K562 (cell line): ENCODE measurements around the gene DENND6B. TPM values are rescaled to one million over a fixed set of nuclear protein-coding genes. Genes with fewer than 3 reads are reported as not detected.

Experiments
- ATF6 ChIP-seq: sonication (generic); formaldehyde crosslinking; IDR thresholded peaks from 2 replicates; pipeline ENCODE4 v1.4.0; 2020; ENCODE audit warnings: mild to moderate bottlenecking, missing genetic modification reagents
- CBX1 ChIP-seq: sonication (generic); IDR thresholded peaks from 2 replicates; pipeline ENCODE4 v1.6.1; 2016; ENCODE audit warnings: antibody characterized with exemption, low read depth, mild to moderate bottlenecking
- MLLT1 ChIP-seq, 2 experiments: fragments of 450-650 bp; IDR thresholded peaks; 2 replicates each; pipeline ENCODE4 v1.6.1; 2016
- MTA3 ChIP-seq: fragments of 450-650 bp; formaldehyde crosslinking; IDR thresholded peaks from 2 replicates; pipeline ENCODE4 v1.6.1; 2017; ENCODE audit warnings: mild to moderate bottlenecking, borderline replicate concordance
- THRA ChIP-seq: fragments of 450-650 bp; IDR thresholded peaks from 2 replicates; pipeline ENCODE4 v1.6.1; 2017; ENCODE audit warnings: mild to moderate bottlenecking, moderate library complexity
- ZBTB2 ChIP-seq: fragments of 450-650 bp; IDR thresholded peaks from 2 replicates; pipeline ENCODE4 v1.6.1; 2016; ENCODE audit warnings: antibody characterized with exemption
- ZNF121 ChIP-seq: sonication (generic); formaldehyde crosslinking; conservative IDR thresholded peaks from 2 replicates; pipeline ENCODE4 v1.8.0; 2022; ENCODE audit warnings: missing genetic modification reagents
- ZNF511 ChIP-seq: sonication (generic); formaldehyde crosslinking; IDR thresholded peaks from 2 replicates; pipeline ENCODE4 v1.8.0; 2022; ENCODE audit warnings: mild to moderate bottlenecking, missing genetic modification reagents
- ZNF512 ChIP-seq: IDR thresholded peaks from 2 replicates; pipeline ENCODE4 v1.6.1; 2016; ENCODE audit warnings: missing genetic modification characterization, missing compliant biosample characterization
- polyA plus RNA-seq, 8 experiments: library from polyadenylated mRNA; depleted of rRNA in 4 of 8; stranded (reverse) in 5 of 8; unstranded in 3 of 8; fragments of >200 nt; fragmentation: Nextera tagmentation in 2 of 8; fragmentation: Illumina TruSeq in 1 of 8; extraction: Ambion mirVana in 2 of 8; extraction: Trizol in 1 of 8; gene quantifications; 2 replicates each; pipeline versions ENCODE4 v1.2.1 to v1.2.3, GENCODE V29; 2011 to 2014; ENCODE audit warnings: inconsistent platforms in 1 of 8, missing spikeins in 1 of 8
- total RNA-seq, 7 experiments: library from RNA; depleted of rRNA in 6 of 7; stranded (reverse); fragments of >200 nt in 6 of 7; fragmentation: Illumina TruSeq in 2 of 7; extraction: Trizol in 2 of 7; gene quantifications; 2 replicates each; pipeline versions ENCODE4 v1.2.1 to v1.2.3, GENCODE V29; 2011 to 2021; ENCODE audit warnings: low replicate concordance in 1 of 7

Gene DENND6B
- total and polyA plus RNA-seq, 9 of the 15 experiments (the other 6 are each of a cell fraction or from before 2014, with no cell fraction given): 0.07 to 3.7 (median 1.5) TPM

GRCh38 chr22:50361688-50362087, 34.9 kb upstream of the DENND6B start (continued):
- TF ChIP-seq ZNF511 (CRISPR knock-in tag) (no peak), ZBTB2 (no peak), MLLT1 (IDR thresholded peaks at IDR 0.05) (no peak), ZNF512 (tag) (no peak), MTA3 (no peak), THRA (no peak), ZNF121 (CRISPR knock-in tag) (no peak), CBX1 (no peak), ATF6 (CRISPR knock-in tag) (no peak)
